HepG2 (cell line): ENCODE data around the gene SIVA1. TPM values are rescaled to one million over a fixed set of nuclear protein-coding genes. Genes with fewer than 3 reads are reported as not detected.

Experiments used
- ELF1 ChIP-seq: sonication (generic); formaldehyde crosslinking; IDR thresholded peaks from 2 replicates; pipeline ENCODE4 v1.4.0; 2020; ENCODE audit warnings: missing genetic modification reagents
- ETS1 ChIP-seq: sonication (generic); formaldehyde crosslinking; IDR thresholded peaks from 2 replicates; pipeline ENCODE4 v1.4.0; 2020; ENCODE audit warnings: missing genetic modification reagents
- GPN1 ChIP-seq: sonication (generic); formaldehyde crosslinking; IDR thresholded peaks from 2 replicates; pipeline ENCODE4 v1.5.1; 2020; ENCODE audit warnings: missing genetic modification reagents, borderline replicate concordance
- PITX1 ChIP-seq: sonication (generic); formaldehyde crosslinking; IDR thresholded peaks from 2 replicates; pipeline ENCODE4 v1.5.1; 2020; ENCODE audit warnings: mild to moderate bottlenecking, missing genetic modification reagents
- RAD21 ChIP-seq: fragments of 450-650 bp; formaldehyde crosslinking; IDR thresholded peaks from 2 replicates; pipeline ENCODE4 v1.5.0; 2020; ENCODE audit warnings: mild to moderate bottlenecking
- RBM39 ChIP-seq: fragments of 200-400 bp; formaldehyde crosslinking; IDR thresholded peaks from one replicate; pipeline ENCODE4 v1.6.1; 2018; ENCODE audit warnings: antibody characterized with exemption, mild to moderate bottlenecking, low read depth, low read length; ENCODE audit not compliant: poor library complexity, severe bottlenecking
- SMARCC2 ChIP-seq: fragments of 450-650 bp; IDR thresholded peaks from 2 replicates; pipeline ENCODE4 v1.6.1; 2017; ENCODE audit warnings: antibody characterized with exemption, mild to moderate bottlenecking
- SOX5 ChIP-seq: IDR thresholded peaks from 2 replicates; pipeline ENCODE4 v1.6.1; 2016; ENCODE audit warnings: borderline replicate concordance
- ZFP91 ChIP-seq: sonication (generic); formaldehyde crosslinking; IDR thresholded peaks from 2 replicates; pipeline ENCODE4 v1.9.0; 2022; ENCODE audit warnings: missing genetic modification reagents, mild to moderate bottlenecking, borderline replicate concordance
- ZNF143 ChIP-seq: sonication (generic); formaldehyde crosslinking; IDR thresholded peaks from 2 replicates; pipeline ENCODE4 v1.4.0; 2020; ENCODE audit warnings: missing genetic modification reagents
- ZNF468 ChIP-seq: sonication (generic); formaldehyde crosslinking; IDR thresholded peaks from 2 replicates; pipeline ENCODE4 v1.8.0; 2022; ENCODE audit warnings: mild to moderate bottlenecking, moderate library complexity, missing genetic modification reagents
- ZNF564 ChIP-seq: sonication (generic); formaldehyde crosslinking; IDR thresholded peaks from 2 replicates; pipeline ENCODE4 v1.8.1; 2023; ENCODE audit warnings: mild to moderate bottlenecking, missing genetic modification reagents
- ZNF672 ChIP-seq: sonication (generic); formaldehyde crosslinking; IDR thresholded peaks from 2 replicates; pipeline ENCODE4 v1.8.1; 2022; ENCODE audit warnings: missing genetic modification reagents
- ZNF777 ChIP-seq: sonication (generic); formaldehyde crosslinking; IDR thresholded peaks from 2 replicates; pipeline ENCODE4 v1.4.0; 2020; ENCODE audit warnings: missing genetic modification reagents
- polyA plus RNA-seq, 8 experiments: library from polyadenylated mRNA; depleted of rRNA in 3 of 8; stranded (reverse) in 7 of 8; unstranded in 1 of 8; fragments of >200 nt; fragmentation: Illumina TruSeq in 4 of 8; extraction: Trizol in 4 of 8; gene quantifications; 2 replicates each; pipeline versions ENCODE4 v1.2.1 to v1.2.3, GENCODE V29; 2011 to 2016; ENCODE audit warnings: low read depth in 4 of 8, missing spikeins in 1 of 8, mixed read lengths in 1 of 8; ENCODE audit not compliant: insufficient read depth in 1 of 8
- total RNA-seq, 5 experiments: library from RNA; depleted of rRNA; stranded (reverse); fragments of >200 nt; fragmentation: Illumina TruSeq; extraction: Trizol; gene quantifications; 2 replicates each; pipeline ENCODE4 v1.2.3, GENCODE V29; 2016; ENCODE audit warnings: low read depth in 1 of 5
- TF ChIP-seq, protein P1 (sequence below): sonication (generic); formaldehyde crosslinking; IDR thresholded peaks from 2 replicates; pipeline ENCODE4 v1.4.0; 2020; ENCODE audit warnings: missing genetic modification reagents, borderline replicate concordance
- TF ChIP-seq, protein P2 (sequence below): sonication (generic); formaldehyde crosslinking; IDR thresholded peaks from 2 replicates; pipeline ENCODE4 v1.5.1; 2020; ENCODE audit warnings: mild to moderate bottlenecking, missing genetic modification reagents, borderline replicate concordance
- TF ChIP-seq, protein P3 (sequence below): sonication (generic); formaldehyde crosslinking; IDR thresholded peaks from 2 replicates; pipeline ENCODE4 v1.8.0; 2022; ENCODE audit warnings: mild to moderate bottlenecking, missing genetic modification reagents; ENCODE audit not compliant: insufficient replicate concordance

SIVA1 gene
- total and polyA plus RNA-seq, 2 of the 13 experiments (the other 11 are each of a cell fraction or from before 2014, with no cell fraction given) = 123 to 186 TPM

DNA sequence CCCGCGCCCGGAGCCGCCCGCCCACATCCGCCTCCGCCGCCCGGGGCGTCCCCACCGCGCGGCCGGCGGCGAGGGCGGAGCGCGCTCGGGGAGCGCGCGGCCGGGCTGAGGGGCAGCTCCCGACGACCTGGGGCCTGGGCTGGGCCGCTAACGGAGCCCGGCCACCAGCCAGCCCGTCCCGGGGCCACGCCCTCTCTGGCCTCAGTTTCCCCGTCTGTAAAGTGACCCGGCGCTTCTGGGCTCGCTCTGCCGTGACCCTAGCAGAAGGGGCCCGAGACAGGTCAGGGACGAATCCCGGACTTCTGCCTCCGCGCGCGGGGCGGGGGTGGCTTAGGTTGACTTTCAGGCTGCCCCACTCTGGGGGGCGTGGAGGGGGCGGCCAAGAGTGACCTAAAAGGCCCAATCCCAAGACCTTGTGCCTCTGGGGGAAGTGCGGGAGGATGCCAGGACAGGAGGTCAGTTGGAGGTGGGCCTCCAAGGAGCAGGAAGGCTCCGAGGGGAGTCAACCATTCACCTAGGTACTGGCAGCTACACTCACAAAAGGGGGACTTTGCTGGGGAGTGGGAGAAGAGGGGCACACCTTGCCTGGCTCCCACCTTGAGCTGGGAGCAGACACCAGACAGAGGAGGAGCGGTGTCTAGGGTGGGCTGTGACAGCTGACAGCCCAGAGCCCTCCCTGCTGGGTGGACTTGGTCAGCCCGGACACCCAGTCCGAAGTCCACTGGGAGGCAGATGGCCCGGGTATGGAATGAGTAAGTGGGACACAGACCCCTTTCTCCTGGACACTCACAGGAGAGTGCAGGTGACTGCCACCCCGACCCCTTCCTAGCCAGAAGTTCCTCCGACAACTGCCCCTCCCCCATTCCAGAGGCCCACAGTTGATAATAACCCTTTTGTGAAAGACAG, 43.1 kb downstream of the SIVA1 start (continued):
- TF ChIP-seq, protein P1, sequence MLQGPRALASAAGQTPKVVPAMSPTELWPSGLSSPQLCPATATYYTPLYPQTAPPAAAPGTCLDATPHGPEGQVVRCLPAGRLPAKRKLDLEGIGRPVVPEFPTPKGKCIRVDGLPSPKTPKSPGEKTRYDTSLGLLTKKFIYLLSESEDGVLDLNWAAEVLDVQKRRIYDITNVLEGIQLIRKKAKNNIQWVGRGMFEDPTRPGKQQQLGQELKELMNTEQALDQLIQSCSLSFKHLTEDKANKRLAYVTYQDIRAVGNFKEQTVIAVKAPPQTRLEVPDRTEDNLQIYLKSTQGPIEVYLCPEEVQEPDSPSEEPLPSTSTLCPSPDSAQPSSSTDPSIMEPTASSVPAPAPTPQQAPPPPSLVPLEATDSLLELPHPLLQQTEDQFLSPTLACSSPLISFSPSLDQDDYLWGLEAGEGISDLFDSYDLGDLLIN (CRISPR knock-in tag) = no peak
- TF ChIP-seq ZNF143 (no peak), PITX1 (CRISPR knock-in tag) (no peak), ZNF468 (CRISPR knock-in tag) (no peak), ELF1 (CRISPR knock-in tag) (no peak), GPN1 (no peak), RAD21 (CRISPR knock-in tag) (0 out of 2 replicates have a peak, but pooled peaks have one; percentile 9), ZFP91 (CRISPR knock-in tag) (no peak), ETS1 (CRISPR knock-in tag) (no peak), ZNF564 (CRISPR knock-in tag) (0 out of 2 replicates have a peak, but pooled peaks have one; percentile 37), ZNF672 (CRISPR knock-in tag) (no peak), SOX5 (CRISPR knock-in tag) (no peak), SMARCC2 (no peak), ZNF777 (CRISPR knock-in tag) (peak; percentile 30; the same call in 1 of the 2 replicates), RBM39 (peak; percentile 88)
- TF ChIP-seq, protein P2, sequence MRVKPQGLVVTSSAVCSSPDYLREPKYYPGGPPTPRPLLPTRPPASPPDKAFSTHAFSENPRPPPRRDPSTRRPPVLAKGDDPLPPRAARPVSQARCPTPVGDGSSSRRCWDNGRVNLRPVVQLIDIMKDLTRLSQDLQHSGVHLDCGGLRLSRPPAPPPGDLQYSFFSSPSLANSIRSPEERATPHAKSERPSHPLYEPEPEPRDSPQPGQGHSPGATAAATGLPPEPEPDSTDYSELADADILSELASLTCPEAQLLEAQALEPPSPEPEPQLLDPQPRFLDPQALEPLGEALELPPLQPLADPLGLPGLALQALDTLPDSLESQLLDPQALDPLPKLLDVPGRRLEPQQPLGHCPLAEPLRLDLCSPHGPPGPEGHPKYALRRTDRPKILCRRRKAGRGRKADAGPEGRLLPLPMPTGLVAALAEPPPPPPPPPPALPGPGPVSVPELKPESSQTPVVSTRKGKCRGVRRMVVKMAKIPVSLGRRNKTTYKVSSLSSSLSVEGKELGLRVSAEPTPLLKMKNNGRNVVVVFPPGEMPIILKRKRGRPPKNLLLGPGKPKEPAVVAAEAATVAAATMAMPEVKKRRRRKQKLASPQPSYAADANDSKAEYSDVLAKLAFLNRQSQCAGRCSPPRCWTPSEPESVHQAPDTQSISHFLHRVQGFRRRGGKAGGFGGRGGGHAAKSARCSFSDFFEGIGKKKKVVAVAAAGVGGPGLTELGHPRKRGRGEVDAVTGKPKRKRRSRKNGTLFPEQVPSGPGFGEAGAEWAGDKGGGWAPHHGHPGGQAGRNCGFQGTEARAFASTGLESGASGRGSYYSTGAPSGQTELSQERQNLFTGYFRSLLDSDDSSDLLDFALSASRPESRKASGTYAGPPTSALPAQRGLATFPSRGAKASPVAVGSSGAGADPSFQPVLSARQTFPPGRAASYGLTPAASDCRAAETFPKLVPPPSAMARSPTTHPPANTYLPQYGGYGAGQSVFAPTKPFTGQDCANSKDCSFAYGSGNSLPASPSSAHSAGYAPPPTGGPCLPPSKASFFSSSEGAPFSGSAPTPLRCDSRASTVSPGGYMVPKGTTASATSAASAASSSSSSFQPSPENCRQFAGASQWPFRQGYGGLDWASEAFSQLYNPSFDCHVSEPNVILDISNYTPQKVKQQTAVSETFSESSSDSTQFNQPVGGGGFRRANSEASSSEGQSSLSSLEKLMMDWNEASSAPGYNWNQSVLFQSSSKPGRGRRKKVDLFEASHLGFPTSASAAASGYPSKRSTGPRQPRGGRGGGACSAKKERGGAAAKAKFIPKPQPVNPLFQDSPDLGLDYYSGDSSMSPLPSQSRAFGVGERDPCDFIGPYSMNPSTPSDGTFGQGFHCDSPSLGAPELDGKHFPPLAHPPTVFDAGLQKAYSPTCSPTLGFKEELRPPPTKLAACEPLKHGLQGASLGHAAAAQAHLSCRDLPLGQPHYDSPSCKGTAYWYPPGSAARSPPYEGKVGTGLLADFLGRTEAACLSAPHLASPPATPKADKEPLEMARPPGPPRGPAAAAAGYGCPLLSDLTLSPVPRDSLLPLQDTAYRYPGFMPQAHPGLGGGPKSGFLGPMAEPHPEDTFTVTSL = no peak
- TF ChIP-seq, protein P3, sequence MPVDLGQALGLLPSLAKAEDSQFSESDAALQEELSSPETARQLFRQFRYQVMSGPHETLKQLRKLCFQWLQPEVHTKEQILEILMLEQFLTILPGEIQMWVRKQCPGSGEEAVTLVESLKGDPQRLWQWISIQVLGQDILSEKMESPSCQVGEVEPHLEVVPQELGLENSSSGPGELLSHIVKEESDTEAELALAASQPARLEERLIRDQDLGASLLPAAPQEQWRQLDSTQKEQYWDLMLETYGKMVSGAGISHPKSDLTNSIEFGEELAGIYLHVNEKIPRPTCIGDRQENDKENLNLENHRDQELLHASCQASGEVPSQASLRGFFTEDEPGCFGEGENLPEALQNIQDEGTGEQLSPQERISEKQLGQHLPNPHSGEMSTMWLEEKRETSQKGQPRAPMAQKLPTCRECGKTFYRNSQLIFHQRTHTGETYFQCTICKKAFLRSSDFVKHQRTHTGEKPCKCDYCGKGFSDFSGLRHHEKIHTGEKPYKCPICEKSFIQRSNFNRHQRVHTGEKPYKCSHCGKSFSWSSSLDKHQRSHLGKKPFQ (CRISPR knock-in tag) = no peak
